ENCODE measurements around the gene SRRM3.
"Not testable (repeated sequence)": the region's sequence is repeated elsewhere in the genome, so short reads cannot be mapped to it uniquely, and the experiment has no call there.

- TF ChIP-seq CTCF (IDR thresholded peaks at IDR 0.05; ENCODE audit: insufficient read depth, low read depth, low read length); EZH2 (IDR thresholded peaks at IDR 0.05; ENCODE audit: insufficient read depth, low read length): not testable (repeated sequence)
Observed at GRCh38 chr7:76226878-76227423, 25.3 kb downstream of the SRRM3 start.
